ENCODE data around the gene CTTNBP2.

GRCh38 chr7:117912421-117912820 lies 39.2 kb upstream of the CTTNBP2 start:
- TF ChIP-seq, protein P1, sequence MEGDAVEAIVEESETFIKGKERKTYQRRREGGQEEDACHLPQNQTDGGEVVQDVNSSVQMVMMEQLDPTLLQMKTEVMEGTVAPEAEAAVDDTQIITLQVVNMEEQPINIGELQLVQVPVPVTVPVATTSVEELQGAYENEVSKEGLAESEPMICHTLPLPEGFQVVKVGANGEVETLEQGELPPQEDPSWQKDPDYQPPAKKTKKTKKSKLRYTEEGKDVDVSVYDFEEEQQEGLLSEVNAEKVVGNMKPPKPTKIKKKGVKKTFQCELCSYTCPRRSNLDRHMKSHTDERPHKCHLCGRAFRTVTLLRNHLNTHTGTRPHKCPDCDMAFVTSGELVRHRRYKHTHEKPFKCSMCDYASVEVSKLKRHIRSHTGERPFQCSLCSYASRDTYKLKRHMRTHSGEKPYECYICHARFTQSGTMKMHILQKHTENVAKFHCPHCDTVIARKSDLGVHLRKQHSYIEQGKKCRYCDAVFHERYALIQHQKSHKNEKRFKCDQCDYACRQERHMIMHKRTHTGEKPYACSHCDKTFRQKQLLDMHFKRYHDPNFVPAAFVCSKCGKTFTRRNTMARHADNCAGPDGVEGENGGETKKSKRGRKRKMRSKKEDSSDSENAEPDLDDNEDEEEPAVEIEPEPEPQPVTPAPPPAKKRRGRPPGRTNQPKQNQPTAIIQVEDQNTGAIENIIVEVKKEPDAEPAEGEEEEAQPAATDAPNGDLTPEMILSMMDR (IDR thresholded peaks at IDR 0.05; ENCODE audit: insufficient read depth, low read length): no peak
- no peak for TF ChIP-seq REST (IDR thresholded peaks at IDR 0.05; ENCODE audit: insufficient replicate concordance, low read depth)
- no peak for TF ChIP-seq POLR2AphosphoS5 (IDR thresholded peaks at IDR 0.05; ENCODE audit: low read depth)
- no peak for TF ChIP-seq GABPA (IDR thresholded peaks at IDR 0.05; ENCODE audit: low read depth)
